Neuron (in vitro differentiated cells): ENCODE measurements around the gene SH3TC1.

Experiments
- H2AFZ ChIP-seq: one replicate; pipeline ENCODE4 v1.6.1; 2013; ENCODE audit warnings: low read depth, mild to moderate bottlenecking, inconsistent platforms, low read length, moderate library complexity
- H3K27me3 ChIP-seq: one replicate; pipeline ENCODE4 v1.6.1; 2013; ENCODE audit warnings: low read length; ENCODE audit not compliant: insufficient read depth
- H3K36me3 ChIP-seq: one replicate; pipeline ENCODE4 v1.6.1; 2013; ENCODE audit warnings: low read length; ENCODE audit not compliant: insufficient read depth
- H3K4me1 ChIP-seq: one replicate; pipeline ENCODE4 v1.6.1; 2013; ENCODE audit warnings: low read length; ENCODE audit not compliant: insufficient read depth
- H3K4me3 ChIP-seq: 2 replicates; pipeline ENCODE4 v1.5.1; 2013; ENCODE audit warnings: mild to moderate bottlenecking, low read length, moderate library complexity
- H3K9me3 ChIP-seq: one replicate; pipeline ENCODE4 v1.6.1; 2013; ENCODE audit warnings: low read length

Gene SH3TC1

GRCh38 chr4:8230891-8231290, 31.8 kb downstream of the SH3TC1 start:
- Histone ChIP-seq H2AFZ (no peak overlapping the region), H3K36me3 (no peaks in the 10 kb centered on the region), H3K4me1 (no peaks in the 10 kb centered on the region), H3K27me3 (no peaks in the 10 kb centered on the region), H3K9me3 (peaks cover 2% of the 10 kb centered on the region), H3K4me3 (no peak overlapping the region)

GRCh38 chr4:8231551-8232049, 32.5 kb downstream of the SH3TC1 start:
- Histone ChIP-seq H3K36me3 (no peaks in the 10 kb centered on the region), H3K4me3 (no peak overlapping the region), H2AFZ (no peak overlapping the region), H3K27me3 (no peaks in the 10 kb centered on the region), H3K4me1 (no peaks in the 10 kb centered on the region), H3K9me3 (peaks cover 2% of the 10 kb centered on the region)

- H3K36me3 ChIP-seq = no peaks in the 10 kb centered on the region
- no peak overlapping the region for H2AFZ ChIP-seq
- H3K27me3 ChIP-seq = no peaks in the 10 kb centered on the region
- no peaks in the 10 kb centered on the region for H3K4me1 ChIP-seq
- H3K4me3 ChIP-seq = no peak overlapping the region
- H3K9me3 ChIP-seq = peaks cover 2% of the 10 kb centered on the region
Measured at GRCh38 chr4:8232748-8233147, 33.7 kb downstream of the SH3TC1 start.

- H3K4me3 ChIP-seq = no peak overlapping the region
- no peaks in the 10 kb centered on the region for H3K36me3 ChIP-seq
- peaks cover 3% of the 10 kb centered on the region for H3K4me1 ChIP-seq
- H2AFZ ChIP-seq = no peak overlapping the region
- H3K9me3 ChIP-seq = peaks cover 2% of the 10 kb centered on the region
- no peaks in the 10 kb centered on the region for H3K27me3 ChIP-seq
Measured at GRCh38 chr4:8233672-8234484, 34.8 kb downstream of the SH3TC1 start.

GRCh38 chr4:8234715-8235114, 35.6 kb downstream of the SH3TC1 start:
- Histone ChIP-seq H3K4me1 (peaks cover 4% of the 10 kb centered on the region), H3K9me3 (peaks cover 2% of the 10 kb centered on the region), H3K36me3 (no peaks in the 10 kb centered on the region), H2AFZ (no peak overlapping the region), H3K27me3 (no peaks in the 10 kb centered on the region), H3K4me3 (no peak overlapping the region)

- H3K4me1 ChIP-seq = peaks cover 4% of the 10 kb centered on the region
- H2AFZ ChIP-seq = no peak overlapping the region
- H3K4me3 ChIP-seq = no peak overlapping the region
- H3K27me3 ChIP-seq = no peaks in the 10 kb centered on the region
- no peaks in the 10 kb centered on the region for H3K36me3 ChIP-seq
- peaks cover 2% of the 10 kb centered on the region for H3K9me3 ChIP-seq
Measured at GRCh38 chr4:8235224-8235623, 36.1 kb downstream of the SH3TC1 start.

- Histone ChIP-seq H3K4me3 (no peak overlapping the region), H2AFZ (no peak overlapping the region), H3K27me3 (no peaks in the 10 kb centered on the region), H3K36me3 (no peaks in the 10 kb centered on the region), H3K9me3 (peaks cover 2% of the 10 kb centered on the region), H3K4me1 (peaks cover 4% of the 10 kb centered on the region)
Measured at GRCh38 chr4:8235686-8236085, 36.6 kb downstream of the SH3TC1 start.

- Histone ChIP-seq H2AFZ (no peak overlapping the region), H3K4me3 (no peak overlapping the region), H3K36me3 (no peaks in the 10 kb centered on the region), H3K9me3 (peaks cover 2% of the 10 kb centered on the region), H3K27me3 (no peaks in the 10 kb centered on the region), H3K4me1 (peaks cover 4% of the 10 kb centered on the region)
Measured at GRCh38 chr4:8236106-8236919, 37.2 kb downstream of the SH3TC1 start.

- Histone ChIP-seq H3K27me3 (no peaks in the 10 kb centered on the region), H3K4me3 (no peak overlapping the region), H3K9me3 (peaks cover 1% of the 10 kb centered on the region), H3K36me3 (no peaks in the 10 kb centered on the region), H2AFZ (no peak overlapping the region), H3K4me1 (peaks cover 4% of the 10 kb centered on the region)
Measured at GRCh38 chr4:8236920-8237195, 37.8 kb downstream of the SH3TC1 start.

GRCh38 chr4:8237256-8237989, 38.3 kb downstream of the SH3TC1 start:
- H3K36me3 ChIP-seq = no peaks in the 10 kb centered on the region
- peaks cover 5% of the 10 kb centered on the region for H3K4me1 ChIP-seq
- H3K9me3 ChIP-seq = no peaks in the 10 kb centered on the region
- H2AFZ ChIP-seq = no peak overlapping the region
- no peaks in the 10 kb centered on the region for H3K27me3 ChIP-seq
- no peak overlapping the region for H3K4me3 ChIP-seq

GRCh38 chr4:8238036-8238511, 39.0 kb downstream of the SH3TC1 start:
- Histone ChIP-seq H3K4me3 (no peak overlapping the region), H3K27me3 (no peaks in the 10 kb centered on the region), H3K9me3 (no peaks in the 10 kb centered on the region), H3K36me3 (no peaks in the 10 kb centered on the region), H3K4me1 (peaks cover 10% of the 10 kb centered on the region), H2AFZ (no peak overlapping the region)

GRCh38 chr4:8238515-8239053, 39.5 kb downstream of the SH3TC1 start:
- Histone ChIP-seq H3K4me3 (no peak overlapping the region), H3K9me3 (no peaks in the 10 kb centered on the region), H3K4me1 (peaks cover 10% of the 10 kb centered on the region), H2AFZ (no peak overlapping the region), H3K36me3 (no peaks in the 10 kb centered on the region), H3K27me3 (no peaks in the 10 kb centered on the region)
